GM12892 (cell line): ENCODE measurements around the gene GALNT10.

Experiments
- POLR2A ChIP-seq: IDR thresholded peaks from 2 replicates; pipeline ENCODE4 v1.6.1; 2011; ENCODE audit warnings: low read depth, low read length, control low read depth
- POLR2AphosphoS5 ChIP-seq: IDR thresholded peaks from 2 replicates; pipeline ENCODE4 v1.6.1; 2011; ENCODE audit warnings: low read depth, low read length, control low read depth

DNA sequence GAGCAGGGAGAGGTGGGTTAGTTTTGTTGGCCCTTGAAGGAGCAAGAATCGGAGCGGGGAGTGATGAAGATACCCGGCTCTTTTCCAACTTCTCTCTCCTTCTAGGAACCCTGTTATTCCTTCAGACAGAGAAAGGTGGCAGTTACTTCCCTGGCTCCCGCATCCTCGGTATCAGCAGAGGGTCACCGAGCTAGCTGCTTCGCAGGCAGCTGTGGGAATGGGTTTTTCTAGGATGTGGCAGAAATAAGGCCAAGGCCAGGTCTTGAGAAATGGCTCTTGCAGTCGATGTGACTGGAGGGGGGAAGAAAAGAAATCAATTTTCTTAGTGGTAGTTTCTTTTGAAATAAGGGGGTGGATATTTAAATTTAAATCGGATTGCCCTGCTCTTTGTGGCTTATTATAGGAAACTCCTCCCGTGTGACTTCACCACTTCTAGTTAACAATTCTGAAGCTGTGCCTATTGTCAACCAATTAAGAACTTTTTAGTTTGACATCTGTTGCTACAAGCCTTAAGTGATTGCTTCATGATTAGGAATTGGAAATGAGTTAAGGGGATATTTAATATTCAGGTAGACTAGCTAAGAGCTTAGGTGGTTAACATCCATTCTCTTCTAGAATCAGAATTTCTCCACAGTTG is 256.7 kb downstream of the GALNT10 start:
- TF ChIP-seq POLR2AphosphoS5 (no peak), POLR2A (no peak)
